Cardiac fibroblast (primary cell): ENCODE data around the gene WDR59.

Source experiments
- DNase-seq, 2 donors: peaks; one replicate each; pipeline versions ENCODE4 v3.0.0 to v3.0.0-alpha.2; 2010; ENCODE audit warnings: low read depth in 2 of 2
- H3K4me3 ChIP-seq, 2 donors: replicated peaks in 1 of 2; 1 replicate in 1 of 2; 2 replicates in 1 of 2; pipeline ENCODE4 v1.5.1; 2011; ENCODE audit warnings: low read depth in 2 of 2, low read length in 2 of 2, mild to moderate bottlenecking in 2 of 2, moderate library complexity in 1 of 2
- TF ChIP-seq, protein P1 (sequence below): IDR thresholded peaks from one replicate; pipeline ENCODE4 v1.5.1; 2011; ENCODE audit warnings: low read depth, mild to moderate bottlenecking, low read length, inconsistent platforms

Gene WDR59

DNA sequence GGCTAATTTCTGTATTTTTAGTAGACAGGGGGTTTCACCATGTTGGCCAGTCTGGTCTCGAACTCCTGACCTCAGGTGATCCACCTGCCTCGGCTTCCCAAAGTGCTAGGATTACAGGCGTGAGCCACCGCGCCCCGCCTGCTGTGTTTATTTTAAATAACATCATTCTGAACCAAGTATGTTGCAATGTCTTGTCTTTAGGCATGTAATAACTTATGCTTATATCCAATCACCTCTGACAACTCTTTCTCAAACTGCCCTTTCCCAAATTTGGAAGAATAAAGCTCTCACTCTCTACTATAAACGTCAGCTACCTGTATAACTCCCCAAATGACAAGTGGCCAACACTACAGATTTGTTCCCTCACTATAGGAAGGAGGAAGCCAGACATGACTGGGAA is 107.2 kb downstream of the WDR59 start:
- DNase-seq, result no peak
- H3K4me3 ChIP-seq, result no peak overlapping the region
- TF ChIP-seq, protein P1, sequence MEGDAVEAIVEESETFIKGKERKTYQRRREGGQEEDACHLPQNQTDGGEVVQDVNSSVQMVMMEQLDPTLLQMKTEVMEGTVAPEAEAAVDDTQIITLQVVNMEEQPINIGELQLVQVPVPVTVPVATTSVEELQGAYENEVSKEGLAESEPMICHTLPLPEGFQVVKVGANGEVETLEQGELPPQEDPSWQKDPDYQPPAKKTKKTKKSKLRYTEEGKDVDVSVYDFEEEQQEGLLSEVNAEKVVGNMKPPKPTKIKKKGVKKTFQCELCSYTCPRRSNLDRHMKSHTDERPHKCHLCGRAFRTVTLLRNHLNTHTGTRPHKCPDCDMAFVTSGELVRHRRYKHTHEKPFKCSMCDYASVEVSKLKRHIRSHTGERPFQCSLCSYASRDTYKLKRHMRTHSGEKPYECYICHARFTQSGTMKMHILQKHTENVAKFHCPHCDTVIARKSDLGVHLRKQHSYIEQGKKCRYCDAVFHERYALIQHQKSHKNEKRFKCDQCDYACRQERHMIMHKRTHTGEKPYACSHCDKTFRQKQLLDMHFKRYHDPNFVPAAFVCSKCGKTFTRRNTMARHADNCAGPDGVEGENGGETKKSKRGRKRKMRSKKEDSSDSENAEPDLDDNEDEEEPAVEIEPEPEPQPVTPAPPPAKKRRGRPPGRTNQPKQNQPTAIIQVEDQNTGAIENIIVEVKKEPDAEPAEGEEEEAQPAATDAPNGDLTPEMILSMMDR, result no peak

DNA sequence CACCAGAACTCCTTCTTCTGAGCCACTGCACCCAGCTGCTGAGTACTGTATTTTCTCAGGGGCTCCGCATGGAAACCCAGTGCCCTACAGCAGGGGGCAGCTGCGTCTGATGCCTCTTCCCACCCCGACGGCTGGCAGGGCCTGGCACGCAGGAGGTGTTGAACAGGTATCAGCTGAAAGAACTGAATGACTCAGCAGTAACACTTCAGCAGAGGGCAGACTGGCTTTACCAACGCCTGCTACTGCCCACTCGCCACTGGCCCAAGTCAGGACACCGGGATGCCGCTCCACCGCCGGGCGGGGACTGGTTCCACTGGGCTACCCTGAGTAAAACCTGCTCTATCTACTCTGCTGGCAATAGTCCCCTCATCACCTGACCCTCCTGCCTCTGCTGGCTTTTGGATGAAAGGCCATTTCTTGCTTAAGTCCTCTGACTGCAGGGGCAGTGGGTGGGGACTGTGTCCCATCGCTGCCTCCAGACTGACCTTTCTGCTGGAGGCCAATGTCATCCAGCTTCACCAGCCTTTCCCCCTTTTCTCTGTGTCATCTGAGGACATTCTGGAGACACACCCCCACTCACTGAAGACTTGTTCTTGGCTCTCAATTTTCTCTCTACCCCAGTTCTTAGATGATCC is 109.9 kb downstream of the WDR59 start:
- DNase-seq, result no peak
- H3K4me3 ChIP-seq, result no peak overlapping the region
- TF ChIP-seq, protein P1, result no peak

DNA sequence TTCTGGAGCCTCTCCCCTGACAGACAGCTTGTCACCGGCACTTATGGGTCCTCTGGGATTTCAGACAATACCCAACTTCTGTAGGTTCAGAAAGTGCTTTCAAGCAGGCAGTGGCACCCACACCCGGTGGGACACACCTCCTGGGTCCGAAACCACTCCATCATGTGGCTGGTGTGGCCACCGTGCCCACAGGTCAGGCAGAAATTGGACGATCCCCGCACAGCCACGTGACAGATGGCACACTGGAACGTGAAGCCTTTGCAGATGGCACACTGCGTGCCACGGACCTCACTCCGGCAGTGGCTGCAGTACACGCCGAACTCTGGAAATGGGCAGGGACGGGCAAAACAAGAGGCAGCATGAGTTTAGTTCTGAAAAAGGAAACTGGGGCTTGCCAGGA is 110.8 kb downstream of the WDR59 start:
- TF ChIP-seq, protein P1, result no peak
- DNase-seq, result no peak

DNA sequence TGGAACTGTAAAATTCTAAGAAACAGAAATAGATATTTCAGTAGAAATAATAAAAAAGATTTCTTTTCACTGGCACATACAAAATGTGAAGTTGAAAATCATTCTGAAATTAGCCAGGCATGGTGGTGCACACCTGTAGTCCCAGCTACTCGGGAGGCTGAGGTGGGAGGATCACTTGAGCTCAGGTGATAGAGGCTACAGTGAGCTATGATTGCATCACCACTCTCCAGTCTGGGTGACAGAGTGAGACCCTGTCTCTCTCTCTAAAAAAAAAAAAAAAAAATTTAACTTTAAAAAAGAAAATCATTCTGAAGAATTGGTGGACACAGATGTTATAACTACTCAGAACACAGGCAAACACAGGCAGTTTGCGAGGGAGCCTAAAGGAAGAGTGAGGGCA is 112.6 kb downstream of the WDR59 start:
- TF ChIP-seq, protein P1, result no peak
- no peak for DNase-seq

More for the DNA sequence above, 110.8 kb downstream of the WDR59 start:
- no peak overlapping the region for H3K4me3 ChIP-seq

DNA sequence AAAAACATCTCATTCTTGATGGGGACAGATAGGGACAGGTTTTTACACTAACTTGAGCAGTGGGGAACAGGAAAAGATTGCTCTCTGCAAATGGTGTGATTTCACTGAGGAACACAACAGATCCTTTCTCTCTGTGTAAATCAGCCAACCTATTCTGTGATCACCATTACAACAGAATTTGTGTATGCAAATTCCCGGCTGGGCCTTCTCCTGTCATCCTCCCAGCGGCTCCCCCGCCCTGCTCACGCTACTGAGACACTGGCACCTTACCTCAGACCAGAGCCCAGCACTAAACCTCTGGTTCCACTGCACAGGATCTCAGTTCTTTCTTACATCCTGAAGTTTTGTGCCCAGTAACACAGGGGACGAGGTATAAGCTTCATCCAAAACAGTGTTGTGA is 113.3 kb downstream of the WDR59 start:
- TF ChIP-seq, protein P1, result no peak
- DNase-seq, result no peak
- H3K4me3 ChIP-seq, result no peak overlapping the region

More for the DNA sequence above, 112.6 kb downstream of the WDR59 start:
- H3K4me3 ChIP-seq, result no peak overlapping the region

DNA sequence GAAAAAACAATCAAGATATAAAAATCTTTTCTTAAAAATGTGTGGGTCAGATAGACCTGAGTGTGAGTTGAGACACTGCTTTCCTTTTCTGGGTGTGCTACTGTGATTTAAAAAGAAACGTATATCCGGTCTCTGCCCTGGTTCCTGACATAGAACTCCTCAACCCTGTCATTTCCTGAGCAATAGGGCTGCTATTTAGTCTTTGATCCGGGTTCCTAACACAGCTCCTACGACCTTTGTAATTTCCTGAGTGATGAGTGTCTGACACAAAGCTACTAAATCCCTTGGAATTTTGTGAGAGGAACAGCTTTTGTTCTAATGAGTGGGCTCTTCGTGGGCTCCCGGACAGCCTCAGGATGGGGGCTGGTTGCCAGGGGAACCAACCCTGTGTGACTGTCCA is 116.4 kb downstream of the WDR59 start:
- peak; percentile 54 to 72 for DNase-seq
- no peak overlapping the region for H3K4me3 ChIP-seq
- TF ChIP-seq, protein P1, result no peak

DNA sequence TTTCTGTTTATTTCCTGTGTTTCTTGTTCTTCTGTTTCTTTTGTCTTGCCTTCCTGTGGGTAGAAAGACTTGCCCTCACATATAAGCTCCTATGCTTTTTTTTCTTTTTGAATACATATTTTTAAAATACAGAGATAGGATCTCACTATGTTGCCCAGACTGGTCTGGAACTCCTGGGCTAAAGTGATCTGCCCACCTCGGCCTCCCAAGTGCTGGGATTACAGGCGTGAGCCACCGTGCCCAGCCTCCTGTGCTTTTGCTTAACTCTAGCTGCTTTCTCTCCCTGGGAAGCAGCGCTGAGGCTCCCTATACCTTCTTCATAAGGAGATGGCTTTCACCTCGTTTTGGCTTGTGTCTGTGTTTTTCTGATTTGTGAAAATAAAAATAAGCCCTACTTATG is 116.9 kb downstream of the WDR59 start:
- TF ChIP-seq, protein P1, result no peak
- DNase-seq, result no peak
- H3K4me3 ChIP-seq, result no peak overlapping the region
